ENCODE data around the gene SELENOS.

The SELENOS gene

DNA sequence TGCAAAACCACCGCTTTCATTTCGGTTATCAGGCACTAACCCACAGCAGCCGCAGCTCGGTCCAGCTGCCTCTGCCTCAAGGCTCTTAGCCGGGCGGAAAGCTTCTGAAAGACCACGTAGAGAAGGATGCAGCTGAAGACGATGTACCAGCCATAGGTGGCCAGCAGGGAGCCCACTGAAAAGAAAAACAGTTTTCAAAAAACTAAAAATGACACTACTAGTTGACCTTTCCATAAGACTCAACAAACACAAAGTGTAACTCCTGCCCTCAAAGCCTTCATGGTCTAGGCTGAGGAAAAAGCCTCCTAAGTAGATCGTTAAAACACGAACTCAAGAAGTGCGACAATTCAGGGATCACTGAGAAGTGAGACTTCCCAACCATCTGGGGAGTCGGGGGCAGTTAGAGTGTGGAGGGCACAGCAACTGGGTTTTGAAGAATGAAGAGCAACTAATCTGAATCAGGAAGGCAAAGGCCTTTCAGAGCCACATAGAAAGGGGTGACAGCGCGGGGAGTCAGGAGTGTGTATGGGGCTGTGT lies 716 bp downstream of the SELENOS start:
- DNase-seq = peak in 1 of 2 donors; percentile 35

DNA sequence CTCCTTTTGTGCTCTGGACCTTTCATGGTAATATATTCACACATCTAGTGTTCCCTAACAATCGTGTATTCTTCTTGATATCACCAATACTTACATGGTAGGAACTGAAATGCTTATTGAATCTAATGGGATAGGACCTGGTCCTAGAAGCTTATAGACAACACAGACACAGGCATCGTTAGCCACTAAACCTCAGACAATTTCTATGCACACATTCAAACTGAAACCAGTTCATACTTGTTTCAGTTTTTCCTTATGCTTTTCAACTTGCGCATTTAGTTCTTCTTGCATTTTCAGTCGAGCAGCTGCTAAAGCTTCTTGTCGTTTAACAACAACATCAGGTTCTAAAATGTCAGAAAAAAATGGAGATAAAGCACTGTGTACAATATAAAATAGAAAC lies 2.3 kb downstream of the SELENOS start:
- DNase-seq = no peak

DNA sequence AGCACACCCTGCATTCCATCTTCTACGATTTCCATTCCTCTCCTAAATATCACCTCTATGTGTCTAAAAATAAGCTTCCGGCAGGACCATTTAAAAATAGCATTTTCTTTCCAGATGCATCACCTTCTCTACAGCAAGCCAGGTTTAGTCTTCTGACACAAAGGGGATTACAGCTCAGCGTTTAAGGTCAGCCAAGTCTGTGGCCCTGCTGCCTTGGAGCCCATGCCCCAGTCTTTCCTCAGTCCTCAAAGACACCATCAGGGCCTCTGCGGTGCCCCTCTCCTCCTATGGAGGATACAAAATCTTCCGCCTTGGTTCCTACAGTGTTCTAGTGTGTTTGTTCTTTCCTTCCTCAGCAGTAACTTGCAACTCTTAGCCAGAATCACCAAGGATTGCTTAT lies 3.8 kb downstream of the SELENOS start:
- DNase-seq = no peak

DNA sequence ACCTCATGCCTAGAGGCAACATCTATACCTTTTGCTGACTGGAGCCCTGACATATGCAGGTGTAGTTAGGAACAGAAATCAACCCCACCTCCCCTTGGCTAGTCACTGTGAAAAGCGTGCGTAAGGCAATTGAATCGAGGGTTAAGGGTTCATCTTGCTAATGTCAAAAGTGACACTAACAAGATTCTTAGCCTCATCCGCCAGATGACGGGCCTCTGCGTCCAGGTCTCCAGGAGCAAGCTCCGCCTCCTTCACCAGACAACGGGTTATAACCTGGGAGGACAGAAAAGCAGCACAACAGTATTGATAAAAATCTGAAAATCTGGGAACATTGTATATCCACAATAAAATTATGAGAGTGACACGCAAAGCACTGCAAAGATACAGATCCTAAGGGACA lies 4.7 kb downstream of the SELENOS start:
- DNase-seq = no peak

DNA sequence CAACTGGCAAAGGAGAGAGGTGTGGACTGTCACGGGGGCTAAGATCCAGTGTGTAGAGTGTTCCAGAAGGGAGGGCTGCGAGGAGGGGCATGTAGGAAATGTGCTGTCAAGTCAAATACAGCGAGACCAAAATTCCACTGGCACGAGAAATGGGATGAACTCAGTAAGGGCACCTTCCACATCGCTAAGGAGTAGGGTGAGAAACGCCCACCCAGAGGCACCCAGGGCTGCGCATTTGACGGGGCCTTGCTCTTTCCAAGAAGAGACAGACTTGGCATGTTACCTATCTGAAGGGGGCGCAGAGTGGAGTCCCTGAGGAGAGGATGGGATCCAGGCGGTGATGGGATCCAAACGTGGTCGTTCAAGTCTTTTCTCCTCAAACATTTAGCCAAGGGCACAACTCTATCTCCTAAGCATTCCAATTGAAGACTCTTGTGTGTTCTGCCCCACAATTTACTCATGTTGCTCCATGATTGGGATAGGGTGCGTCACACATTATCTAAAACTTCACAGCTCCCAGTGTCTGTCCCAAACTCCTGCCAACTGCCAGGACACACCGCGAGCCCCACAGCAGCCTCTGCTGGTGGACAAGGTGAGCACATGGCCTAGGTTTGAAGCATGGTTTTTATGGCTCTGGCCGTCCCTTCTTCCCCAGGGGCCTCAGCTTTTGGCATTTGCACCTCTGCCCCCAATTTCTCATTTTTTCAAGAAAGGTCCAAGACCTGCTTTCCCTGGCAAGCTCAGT lies 7.6 kb downstream of the SELENOS start:
- no peak for DNase-seq

DNA sequence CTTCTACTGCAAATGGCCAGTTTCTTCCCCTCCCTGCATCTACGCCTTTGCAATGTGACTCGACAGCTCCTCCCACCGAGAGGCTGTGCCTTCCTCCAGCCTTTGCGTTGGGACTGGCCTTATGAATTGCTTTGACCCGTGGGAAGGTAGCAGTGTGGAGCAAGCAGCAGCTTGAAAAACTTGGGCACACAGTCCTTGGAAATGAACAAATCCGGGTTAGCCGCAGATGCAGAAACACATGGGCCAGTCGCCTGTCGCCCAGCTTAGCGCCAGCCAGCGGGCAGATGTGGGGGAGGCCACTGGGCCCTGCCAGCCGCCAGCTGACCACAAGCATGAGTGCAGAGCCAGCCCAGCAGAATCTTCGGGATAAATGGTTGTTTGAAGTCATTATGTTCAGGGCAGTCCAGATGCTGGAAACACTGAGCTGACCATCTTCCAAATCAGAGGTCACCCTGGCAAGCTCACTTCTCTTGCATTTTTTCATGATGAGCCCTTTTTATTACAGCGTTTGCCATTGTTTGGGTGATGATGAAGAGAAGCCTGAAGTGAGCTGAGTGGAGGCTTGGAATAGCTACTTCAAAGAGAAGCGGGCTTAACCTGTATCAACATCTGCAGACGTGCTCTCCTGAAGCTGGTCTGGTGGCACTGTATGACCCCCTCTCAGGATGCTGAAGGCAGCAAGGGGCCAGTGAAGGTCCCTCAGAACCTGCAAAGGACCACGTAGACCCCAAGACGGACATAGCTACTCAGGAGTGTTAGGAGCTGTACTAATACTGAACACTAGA lies 9.8 kb downstream of the SELENOS start:
- no peak for DNase-seq

DNA sequence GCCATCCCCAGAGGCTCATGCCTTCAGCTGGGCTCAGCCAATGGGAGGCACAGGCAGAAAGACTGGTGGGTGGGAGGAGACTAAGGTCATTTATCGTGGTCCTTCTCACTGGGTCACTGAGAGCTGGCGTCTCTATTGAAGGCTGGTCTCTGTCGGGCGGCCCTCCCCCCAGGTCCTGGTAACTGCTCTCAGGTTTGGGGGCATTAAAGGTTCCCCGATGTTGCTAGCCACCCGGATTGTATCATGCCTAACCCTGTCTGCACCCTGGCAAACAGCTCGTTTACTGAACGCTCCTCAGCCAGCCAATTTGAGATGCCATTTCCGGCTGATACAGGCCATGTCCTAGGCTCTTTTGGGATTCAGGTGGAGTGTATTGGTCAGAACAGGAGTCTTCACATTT lies 10.5 kb downstream of the SELENOS start:
- no peak for DNase-seq

DNA sequence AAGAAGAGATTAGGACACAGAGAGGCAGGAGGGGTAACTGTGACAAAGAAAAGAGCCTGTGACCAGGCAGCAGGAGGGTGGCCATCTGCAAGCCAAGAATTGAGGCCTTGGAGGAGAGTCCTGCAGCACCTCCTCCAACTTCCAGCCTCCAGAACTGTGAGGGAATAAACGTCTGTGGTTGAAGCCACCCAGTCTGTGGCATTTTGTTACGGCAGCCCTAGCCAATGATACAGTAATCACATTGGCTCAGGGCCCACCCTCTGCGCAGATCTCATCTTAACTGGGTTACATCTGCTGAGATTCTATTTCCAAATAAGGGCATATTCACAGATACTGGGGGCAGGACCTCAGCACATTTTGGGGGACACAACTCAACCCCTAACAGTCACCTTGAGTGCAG lies 11.3 kb downstream of the SELENOS start:
- DNase-seq = no peak

DNA sequence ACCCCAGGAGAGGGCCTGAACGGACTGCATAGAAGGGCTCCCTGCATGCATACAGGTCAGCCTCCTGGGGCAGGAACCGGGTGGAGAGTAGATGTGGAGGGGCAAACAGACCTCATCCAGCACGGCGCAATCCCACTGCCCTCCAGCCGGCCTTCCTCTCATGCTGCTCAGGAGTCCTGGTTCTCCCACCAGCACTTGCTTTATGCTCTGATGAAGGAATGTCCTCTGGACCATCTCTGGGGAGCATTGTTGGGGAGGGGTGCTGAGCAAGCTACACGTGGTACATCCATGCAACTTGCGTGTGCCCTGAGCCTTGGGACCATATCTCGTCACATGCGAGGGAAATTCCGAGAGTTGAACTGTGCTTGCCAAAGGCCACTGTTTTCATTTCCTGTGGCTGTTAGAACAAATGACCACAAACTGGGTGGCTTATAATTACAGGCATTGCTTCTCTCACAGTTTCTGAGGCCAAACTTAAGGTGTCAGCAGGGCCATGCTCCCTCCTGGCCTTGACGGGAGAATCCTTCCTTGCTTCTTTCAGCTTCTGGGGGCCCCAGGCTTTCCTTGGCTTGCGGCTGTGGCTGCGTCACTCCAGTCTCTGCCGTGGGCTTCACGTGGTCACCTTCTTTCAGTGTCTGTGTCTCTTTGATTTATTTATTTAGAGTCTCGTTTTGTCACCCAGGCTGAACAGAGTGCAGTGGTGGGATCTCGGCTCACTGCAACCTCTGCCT lies 12.2 kb downstream of the SELENOS start:
- DNase-seq = no peak

DNA sequence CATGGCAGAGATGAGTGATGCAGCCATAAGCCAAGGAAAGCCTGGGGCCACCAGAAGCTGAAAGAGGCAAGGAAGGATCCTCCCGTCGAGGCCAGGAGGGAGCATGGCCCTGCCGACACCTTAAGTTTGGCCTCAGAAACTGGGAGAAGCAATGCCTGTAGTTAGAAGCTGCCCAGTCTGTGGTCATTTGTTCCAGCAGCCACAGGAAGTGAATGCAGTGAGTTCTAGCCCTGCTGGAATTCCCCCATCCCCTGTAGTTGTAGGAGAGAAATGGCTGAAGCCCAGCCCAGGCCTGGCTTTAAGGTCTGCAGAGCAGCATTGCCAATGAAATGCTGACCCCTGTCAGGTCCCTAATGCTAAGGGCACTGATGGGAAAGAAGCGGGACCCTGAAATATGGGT lies 13.3 kb downstream of the SELENOS start:
- no peak for DNase-seq

DNA sequence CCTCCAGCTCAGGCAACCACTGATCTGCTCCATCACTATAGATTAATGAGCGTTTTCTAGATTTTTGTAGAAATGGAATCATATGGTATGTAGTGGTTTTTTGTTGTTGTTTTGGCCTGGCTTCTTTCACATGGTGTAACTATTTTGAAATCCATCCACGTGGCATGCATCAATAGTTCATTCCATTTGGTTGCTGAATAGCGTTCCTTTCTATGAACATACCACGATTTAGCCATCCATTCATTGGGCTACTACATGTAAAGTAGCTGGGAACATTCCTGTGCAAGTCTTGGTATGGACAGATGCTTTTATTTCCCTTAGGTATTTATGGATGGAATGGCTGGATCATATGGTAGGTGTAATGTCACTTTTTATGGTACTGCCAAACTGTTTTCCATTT lies 14.7 kb downstream of the SELENOS start:
- DNase-seq = no peak

DNA sequence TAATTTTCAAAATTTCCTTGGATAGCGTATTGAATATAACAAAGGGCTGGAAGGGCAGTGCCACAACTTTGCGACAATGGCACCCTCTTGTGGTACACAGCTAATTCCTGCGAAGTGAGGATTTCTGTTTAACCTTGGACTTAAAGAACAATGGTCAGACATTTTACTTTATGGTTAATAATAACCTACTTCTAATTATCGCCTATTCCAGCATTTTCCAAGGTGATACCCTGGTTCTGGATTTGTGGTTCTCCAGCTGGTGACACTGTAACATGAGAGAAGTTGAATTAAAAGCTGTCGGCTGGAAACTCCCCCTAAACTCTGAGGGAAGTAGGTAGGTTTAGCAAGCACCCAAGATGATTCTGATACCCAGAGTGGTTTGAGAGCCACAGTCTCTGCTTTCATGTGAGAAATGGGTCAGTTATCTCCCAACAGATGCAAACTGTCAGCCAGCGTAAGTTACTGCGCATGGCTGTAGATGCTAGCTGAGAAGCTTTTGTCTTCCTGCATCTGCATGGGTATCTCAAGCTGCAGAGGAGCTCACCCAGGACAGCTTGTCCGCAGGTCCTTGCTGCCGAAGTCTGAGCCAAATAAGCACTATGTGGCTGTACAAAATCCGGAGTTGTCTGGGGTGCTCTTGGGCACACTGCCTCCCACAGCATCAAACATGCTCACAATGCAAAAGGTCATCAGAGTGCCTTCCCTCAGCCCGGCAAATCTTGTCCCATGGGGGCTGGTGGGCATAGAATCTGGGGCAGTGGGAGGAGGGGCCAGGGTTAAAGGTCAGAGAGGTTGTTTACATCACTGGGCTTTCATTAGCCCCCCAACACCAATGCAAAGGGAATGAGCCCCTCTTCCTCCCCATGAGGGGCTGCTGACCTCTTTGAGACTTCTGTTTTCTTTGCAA lies 18.8 kb downstream of the SELENOS start:
- DNase-seq = peak; percentile 53 to 85

DNA sequence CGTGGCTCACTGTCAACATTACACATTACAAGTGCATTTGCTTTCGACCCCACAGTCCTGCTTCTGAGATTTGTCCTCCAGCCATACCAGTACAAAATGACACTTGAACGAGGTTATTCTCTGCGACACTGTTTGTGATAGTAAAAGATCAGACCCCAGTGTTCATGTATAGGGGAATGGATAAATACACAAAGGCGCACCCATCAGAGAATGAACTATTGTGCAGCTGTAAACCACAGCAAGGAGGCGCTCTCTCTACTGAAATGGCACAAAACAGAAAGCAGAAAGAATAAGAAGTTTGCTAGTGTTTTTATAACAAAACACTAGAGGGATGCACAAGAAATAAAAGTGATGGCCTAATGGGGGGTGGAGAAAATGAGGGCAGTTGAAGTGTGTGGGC lies 20.5 kb downstream of the SELENOS start:
- no peak for DNase-seq

DNA sequence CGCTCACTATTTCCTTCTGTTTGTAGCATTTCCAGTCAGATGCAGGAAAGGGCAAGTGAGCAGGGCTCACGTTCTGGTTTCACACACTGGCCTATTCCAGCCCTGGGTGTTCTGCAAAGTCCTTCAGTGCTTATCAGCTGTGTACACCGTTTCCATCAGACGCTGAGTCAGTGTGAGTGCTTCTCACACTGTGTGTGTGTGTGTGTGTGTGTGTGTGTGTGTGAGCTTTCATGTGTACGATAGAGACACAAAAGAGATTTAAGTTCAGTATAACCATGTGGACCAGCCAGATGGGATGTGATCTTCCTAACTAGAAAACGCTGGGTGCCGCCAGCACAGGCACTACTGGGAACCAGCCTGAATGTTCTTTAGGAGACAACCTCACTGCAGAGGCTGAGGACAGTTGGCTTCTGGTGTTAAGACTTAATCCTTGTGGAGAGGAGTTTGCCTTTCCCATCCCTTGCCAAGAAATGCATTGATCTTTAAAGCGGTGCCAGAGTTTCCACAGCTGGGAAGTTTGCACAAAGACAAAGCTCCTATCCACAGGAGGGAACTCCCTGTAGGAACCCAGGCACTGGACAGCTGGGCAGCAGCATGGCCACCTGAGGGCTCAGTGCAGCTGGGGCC lies 21.6 kb downstream of the SELENOS start:
- no peak for DNase-seq

DNA sequence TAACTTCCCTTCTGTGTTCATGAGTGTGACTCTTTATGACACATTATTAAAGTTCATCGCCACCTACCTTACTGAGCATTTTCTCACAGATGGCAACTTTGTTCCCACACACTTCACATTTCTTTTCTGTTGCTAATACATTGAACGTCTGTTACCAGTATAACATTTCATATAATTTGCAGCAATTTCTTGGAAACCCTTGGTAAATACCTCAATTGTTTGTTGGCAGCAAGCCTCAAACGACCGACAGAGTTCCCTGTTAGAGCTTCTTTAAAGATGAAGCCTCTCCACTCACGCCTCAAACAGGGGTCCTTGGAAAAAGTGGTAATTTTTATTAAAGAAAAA lies 22.3 kb downstream of the SELENOS start:
- DNase-seq = peak in 1 of 2 donors; percentile 44

DNA sequence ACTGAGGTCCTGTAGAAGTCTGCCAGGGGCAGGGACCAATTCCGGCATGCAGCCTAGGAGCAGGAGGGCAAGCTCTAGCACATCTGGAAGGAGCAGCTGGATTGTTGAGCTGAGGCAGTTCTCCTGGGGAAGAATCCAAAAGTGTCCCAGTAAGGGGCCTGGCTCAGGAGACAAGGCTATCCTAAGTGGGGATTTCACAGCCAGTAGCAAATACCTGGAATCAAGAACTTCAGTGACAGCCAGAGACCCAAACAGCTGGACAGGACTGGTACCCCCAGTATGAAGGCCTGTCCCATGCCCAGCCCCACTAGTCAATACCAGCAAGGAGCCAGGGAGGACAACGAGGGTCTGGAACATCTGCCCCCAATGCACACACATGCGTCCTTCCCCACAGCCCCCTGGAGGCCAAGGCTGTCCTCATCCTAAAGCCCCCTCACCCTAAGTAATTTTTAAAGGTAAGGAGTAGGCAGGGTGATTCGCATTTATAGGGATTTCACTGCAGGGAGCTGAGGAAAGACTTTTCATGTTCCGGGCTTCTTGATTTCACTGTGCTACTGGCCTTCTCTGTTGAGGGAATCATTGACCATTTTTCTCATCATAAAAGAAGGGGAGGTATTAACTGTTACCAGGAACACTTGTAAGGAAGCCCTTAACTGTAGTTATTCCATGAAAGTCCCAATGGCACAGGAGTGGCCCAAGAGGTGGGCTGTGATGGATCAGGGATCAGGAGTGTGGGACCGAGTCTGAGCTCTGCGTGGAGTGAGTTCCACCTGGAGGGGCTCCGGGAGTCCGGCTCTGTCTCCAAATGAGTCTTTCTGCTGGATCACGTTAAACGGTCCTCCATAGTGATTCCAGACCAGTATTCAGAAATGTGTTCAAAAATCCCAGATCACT lies 22.9 kb downstream of the SELENOS start:
- no peak for DNase-seq

DNA sequence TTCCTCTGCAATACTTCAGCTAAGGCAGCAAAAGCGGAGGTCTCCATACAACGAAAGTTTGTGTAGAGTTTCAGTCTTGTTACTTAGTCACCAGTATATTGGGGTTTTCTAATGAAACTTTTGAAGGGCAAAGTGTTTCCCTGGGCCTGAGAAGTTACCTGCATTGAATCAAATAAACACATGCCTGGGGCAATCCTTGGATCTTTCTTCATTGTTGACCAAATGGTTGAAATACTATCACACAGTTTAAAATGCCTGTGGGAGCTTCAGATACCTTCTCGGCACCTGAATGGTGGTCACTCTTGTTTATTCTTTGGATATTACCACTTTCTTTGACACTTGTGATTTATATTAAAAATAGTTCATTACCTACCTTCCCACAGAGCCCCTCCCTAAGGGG lies 24.4 kb downstream of the SELENOS start:
- DNase-seq = no peak

DNA sequence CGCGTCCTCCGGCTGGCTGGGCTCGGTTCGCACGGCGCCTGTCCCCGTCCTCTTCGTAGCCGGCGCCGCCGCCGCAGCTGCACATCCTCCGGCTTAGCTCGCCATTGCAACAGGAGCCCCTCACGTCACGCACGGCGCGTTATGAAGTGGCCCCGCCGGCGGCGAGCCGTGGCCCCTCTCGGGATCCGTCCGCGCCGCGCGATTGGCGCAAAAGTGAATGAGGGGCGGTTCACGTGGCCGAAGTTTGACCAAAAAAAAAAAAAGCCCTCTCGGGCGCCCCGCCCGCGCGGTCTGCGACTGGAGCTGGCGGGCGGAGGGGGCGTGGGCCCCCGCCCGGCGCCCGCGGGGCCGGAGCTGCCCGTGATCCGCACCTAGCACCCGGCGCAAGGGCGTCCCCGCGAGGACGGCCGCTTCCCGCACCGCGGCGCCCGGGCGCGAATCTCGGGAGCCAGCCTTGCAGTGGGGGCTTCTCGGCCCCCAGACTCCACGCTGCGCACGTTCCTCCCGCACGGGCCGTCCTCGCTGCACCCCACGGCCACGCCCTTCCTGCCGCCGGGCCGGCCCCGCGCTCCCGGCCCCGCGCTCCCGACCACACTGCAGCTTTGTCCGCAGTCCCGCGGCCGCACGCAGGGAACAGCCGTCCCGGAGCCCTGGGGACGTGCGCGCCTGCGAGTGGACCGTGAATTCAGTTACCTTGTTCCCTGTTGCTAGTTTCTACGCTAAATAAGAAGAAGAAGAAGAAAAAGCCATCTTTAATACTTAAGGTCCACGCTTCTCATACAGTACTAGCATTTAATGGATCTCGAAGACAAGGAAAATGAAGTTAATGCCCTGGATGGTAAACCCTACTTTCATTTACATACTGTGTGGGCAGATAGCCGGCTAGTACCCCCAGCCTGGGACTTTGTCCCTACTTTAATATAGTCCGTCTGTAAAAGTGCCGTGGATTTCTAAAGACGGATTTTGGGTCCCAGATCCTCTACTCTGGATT lies 25.2 kb downstream of the SELENOS start, which contains the start of gene CHSY1:
CHSY1 (minus strand) TSS at position 219 of the 991 bp plus-strand sequence. CDS start 592 bp downstream, outside the sequence.
- peak; percentile 88 to 94 for DNase-seq

Data from inflammatory macrophage treated with lipopolysaccharide for 1 hour (primary cell).